CD4-positive, alpha-beta T cell (primary cell): ENCODE measurements around the gene CDK14. TPM values are rescaled to one million over a fixed set of nuclear protein-coding genes. Genes with fewer than 3 reads are reported as not detected.
"Not testable (repeated sequence)": the region's sequence is repeated elsewhere in the genome, so short reads cannot be mapped to it uniquely, and the experiment has no call there.

Experiments
- ATAC-seq: fragments of 200-7000 bp; cut with Tn5 transposase; one replicate; pipeline ENCODE4 v1.10.0; 2022; ENCODE audit warnings: mild to moderate bottlenecking; ENCODE audit not compliant: poor library complexity
- CTCF ChIA-PET: fragments of 350-600 bp; sonication (Branson Sonifier 250); formaldehyde crosslinking; loops from one replicate; lab custom pipeline; 2021; ENCODE audit warnings: antibody characterized with exemption, inconsistent platforms; lab: Charles Lee
- POLR2A ChIA-PET: fragments of 350-600 bp; sonication (Branson Sonifier 250); formaldehyde crosslinking; loops from one replicate; lab custom pipeline; 2021; ENCODE audit warnings: antibody characterized with exemption, inconsistent platforms; lab: Charles Lee
- DNase-seq, 14 experiments: peaks; one replicate each; pipeline ENCODE4 v3.0.0-alpha.2; 2013 to 2020; ENCODE audit warnings: mixed read lengths in 2 of 14
- H3K27ac ChIP-seq, 2 donors: one replicate each; pipeline versions ENCODE4 v1.5.1 to v1.7.0; 2013; ENCODE audit warnings: low read length in 2 of 2, low read depth in 1 of 2, mild to moderate bottlenecking in 1 of 2
- H3K27me3 ChIP-seq, 2 experiments: 1 replicate in 1 of 2; 2 replicates in 1 of 2; pipeline versions ENCODE4 v1.6.1 to v1.7.0; 2013; ENCODE audit warnings: low read length in 2 of 2, control low read depth in 1 of 2, mild to moderate bottlenecking in 1 of 2, moderate library complexity in 1 of 2; ENCODE audit not compliant: insufficient read depth in 2 of 2, control insufficient read depth in 1 of 2
- H3K36me3 ChIP-seq: one replicate; pipeline ENCODE4 v1.6.1; 2013; ENCODE audit warnings: low read length, control low read depth; ENCODE audit not compliant: insufficient read depth
- H3K4me1 ChIP-seq: one replicate; pipeline ENCODE4 v1.6.1; 2013; ENCODE audit warnings: low read length, control low read depth; ENCODE audit not compliant: insufficient read depth
- H3K4me3 ChIP-seq: one replicate; pipeline ENCODE4 v1.5.1; 2013; ENCODE audit warnings: mild to moderate bottlenecking, low read length, moderate library complexity
- H3K9me3 ChIP-seq, 2 experiments: 1 replicate in 1 of 2; 2 replicates in 1 of 2; pipeline versions ENCODE4 v1.6.1 to v1.7.0; 2013; ENCODE audit warnings: low read length in 2 of 2, mild to moderate bottlenecking in 2 of 2, control low read depth in 1 of 2, moderate library complexity in 1 of 2; ENCODE audit not compliant: control insufficient read depth in 1 of 2, insufficient read depth in 1 of 2
- H3K27ac Mint-ChIP-seq: one replicate; pipeline ENCODE4 v1.8.0; 2020; ENCODE audit warnings: mixed read lengths
- H3K27me3 Mint-ChIP-seq: one replicate; pipeline ENCODE4 v1.8.0; 2021; ENCODE audit warnings: mixed read lengths
- H3K36me3 Mint-ChIP-seq: one replicate; pipeline ENCODE4 v1.8.0; 2021; ENCODE audit warnings: low read depth, mixed read lengths
- H3K4me1 Mint-ChIP-seq: one replicate; pipeline ENCODE4 v1.8.0; 2021; ENCODE audit warnings: low read depth, mixed read lengths
- H3K4me3 Mint-ChIP-seq: one replicate; pipeline ENCODE4 v1.8.0; 2020; ENCODE audit warnings: mild to moderate bottlenecking, mixed read lengths
- H3K9me3 Mint-ChIP-seq: one replicate; pipeline ENCODE4 v1.8.0; 2020; ENCODE audit warnings: mixed read lengths
- intact Hi-C, 2 experiments: fragments of 100-400 bp; cut with DNase I in 1 of 2; cut with micrococcal nuclease in 1 of 2; formaldehyde crosslinking; loops; one replicate each; pipeline versions ENCODE4 v1.15.1 to v1.9.0; 2023 to 2025; cut with DNase I, micrococcal nuclease
- total RNA-seq, 174 experiments: library from RNA in 2 of 174; stranded (reverse) in 2 of 174; gene quantifications; one replicate each; pipeline ENCODE4 v1.2.3 and lab custom pipeline; 2021 to 2026
- TF ChIP-seq, protein P1 (sequence below): fragments of 200-600 bp; IDR thresholded peaks from one replicate; pipeline ENCODE4 v1.8.0; 2022; ENCODE audit warnings: antibody characterized with exemption, mild to moderate bottlenecking

The CDK14 gene
- total RNA-seq, 2 experiments from 2014 or later, result 0.45 to 0.47 TPM

DNA sequence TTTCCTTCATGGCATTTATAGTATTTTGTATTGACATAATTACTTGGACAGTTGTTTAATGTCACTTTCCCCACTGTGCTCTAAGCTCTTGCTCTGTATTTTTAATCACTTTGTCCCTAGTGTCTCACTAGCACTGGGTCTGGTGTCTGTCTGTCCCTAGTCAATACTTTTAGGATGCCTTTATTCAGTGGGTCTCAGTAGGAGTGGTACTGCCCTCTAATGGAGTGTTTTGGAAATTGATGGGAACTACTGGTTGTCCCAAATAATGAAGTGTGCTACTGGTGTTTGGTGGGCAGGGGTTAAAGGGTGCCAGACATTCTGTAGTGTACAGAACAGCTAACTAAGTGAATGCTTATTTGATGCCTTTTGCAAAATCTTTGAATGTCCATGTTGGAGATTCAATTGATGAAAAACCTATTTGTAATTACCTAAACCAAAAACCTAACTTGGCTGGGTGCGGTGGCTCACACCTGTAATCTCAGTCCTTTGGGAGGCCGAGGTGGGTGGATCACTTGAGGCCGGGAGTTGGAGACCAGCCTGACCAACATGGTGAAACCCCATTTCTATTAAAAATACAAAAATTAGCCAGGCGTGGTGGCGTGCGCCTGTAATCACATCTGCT is 33.3 kb downstream of the CDK14 start:
- ChIA-PET POLR2A (interaction anchor here (0.8 kb wide), 1 partner anchor 49 kb away, joined by 3 read pairs; no protein-coding TSS in a partner anchor), CTCF (no interaction called here)
- Mint-ChIP-seq H3K27me3 (no peaks in the 10 kb centered on the region), H3K27ac (no peak overlapping the region), H3K4me3 (no peak overlapping the region), H3K36me3 (no peaks in the 10 kb centered on the region), H3K4me1 (no peaks in the 10 kb centered on the region), H3K9me3 (no peaks in the 10 kb centered on the region)
- TF ChIP-seq, protein P1, sequence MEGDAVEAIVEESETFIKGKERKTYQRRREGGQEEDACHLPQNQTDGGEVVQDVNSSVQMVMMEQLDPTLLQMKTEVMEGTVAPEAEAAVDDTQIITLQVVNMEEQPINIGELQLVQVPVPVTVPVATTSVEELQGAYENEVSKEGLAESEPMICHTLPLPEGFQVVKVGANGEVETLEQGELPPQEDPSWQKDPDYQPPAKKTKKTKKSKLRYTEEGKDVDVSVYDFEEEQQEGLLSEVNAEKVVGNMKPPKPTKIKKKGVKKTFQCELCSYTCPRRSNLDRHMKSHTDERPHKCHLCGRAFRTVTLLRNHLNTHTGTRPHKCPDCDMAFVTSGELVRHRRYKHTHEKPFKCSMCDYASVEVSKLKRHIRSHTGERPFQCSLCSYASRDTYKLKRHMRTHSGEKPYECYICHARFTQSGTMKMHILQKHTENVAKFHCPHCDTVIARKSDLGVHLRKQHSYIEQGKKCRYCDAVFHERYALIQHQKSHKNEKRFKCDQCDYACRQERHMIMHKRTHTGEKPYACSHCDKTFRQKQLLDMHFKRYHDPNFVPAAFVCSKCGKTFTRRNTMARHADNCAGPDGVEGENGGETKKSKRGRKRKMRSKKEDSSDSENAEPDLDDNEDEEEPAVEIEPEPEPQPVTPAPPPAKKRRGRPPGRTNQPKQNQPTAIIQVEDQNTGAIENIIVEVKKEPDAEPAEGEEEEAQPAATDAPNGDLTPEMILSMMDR, result no peak
- DNase-seq (peak in 3 of 14 experiments; percentile 13 to 43 (median 38)), ATAC-seq (no peak)
- Histone ChIP-seq H3K4me3 (no peak overlapping the region), H3K27me3 (no peaks in the 10 kb centered on the region), H3K9me3 (peaks cover 0 to 7% of the 10 kb centered on the region in 2 experiments), H3K36me3 (no peaks in the 10 kb centered on the region), H3K27ac (no peak overlapping the region), H3K4me1 (no peaks in the 10 kb centered on the region)
- intact Hi-C loops, result no loop called here

DNA sequence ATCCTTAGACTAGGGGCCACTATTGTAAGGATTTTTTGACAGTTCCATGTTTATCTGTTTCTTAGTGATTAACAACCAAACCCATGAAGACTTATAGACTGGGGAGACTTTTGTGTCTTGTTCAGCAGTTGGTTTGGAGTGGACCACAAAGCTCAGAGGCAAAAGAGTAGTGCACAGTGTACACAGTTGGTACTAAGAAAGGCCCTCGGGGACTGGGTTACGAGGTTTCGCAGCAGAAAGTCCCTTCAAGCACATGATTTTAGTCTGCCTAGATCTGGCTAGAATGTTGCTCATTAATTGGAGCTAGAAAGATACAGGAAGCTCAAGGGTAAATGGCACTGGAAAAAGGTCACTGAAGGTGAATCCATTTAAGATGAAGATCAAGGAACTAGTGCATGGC is 35.4 kb downstream of the CDK14 start:
- Mint-ChIP-seq H3K27me3 (no peaks in the 10 kb centered on the region), H3K4me1 (no peaks in the 10 kb centered on the region), H3K9me3 (no peaks in the 10 kb centered on the region), H3K4me3 (no peak overlapping the region), H3K27ac (no peak overlapping the region), H3K36me3 (no peaks in the 10 kb centered on the region)
- intact Hi-C loops, result no loop called here
- Histone ChIP-seq H3K27me3 (no peaks in the 10 kb centered on the region), H3K36me3 (no peaks in the 10 kb centered on the region), H3K9me3 (peaks cover 0 to 7% of the 10 kb centered on the region in 2 experiments), H3K27ac (no peak overlapping the region), H3K4me1 (no peaks in the 10 kb centered on the region), H3K4me3 (no peak overlapping the region)
- TF ChIP-seq, protein P1, result no peak
- POLR2A ChIA-PET, result no interaction called here
- DNase-seq (no peak), ATAC-seq (no peak)
- CTCF ChIA-PET, result no interaction called here

- H3K36me3 ChIP-seq, ATAC-seq, H3K27me3 Mint-ChIP-seq, H3K27me3 ChIP-seq, intact Hi-C loops, CTCF ChIA-PET, H3K4me1 ChIP-seq, POLR2A ChIA-PET, H3K4me3 ChIP-seq, H3K4me1 Mint-ChIP-seq, H3K4me3 Mint-ChIP-seq, H3K9me3 Mint-ChIP-seq, DNase-seq, H3K27ac ChIP-seq, H3K27ac Mint-ChIP-seq, H3K9me3 ChIP-seq, H3K36me3 Mint-ChIP-seq: not testable (repeated sequence)
Measured at GRCh38 chr7:90639683-90640082, 43.6 kb downstream of the CDK14 start.

DNA sequence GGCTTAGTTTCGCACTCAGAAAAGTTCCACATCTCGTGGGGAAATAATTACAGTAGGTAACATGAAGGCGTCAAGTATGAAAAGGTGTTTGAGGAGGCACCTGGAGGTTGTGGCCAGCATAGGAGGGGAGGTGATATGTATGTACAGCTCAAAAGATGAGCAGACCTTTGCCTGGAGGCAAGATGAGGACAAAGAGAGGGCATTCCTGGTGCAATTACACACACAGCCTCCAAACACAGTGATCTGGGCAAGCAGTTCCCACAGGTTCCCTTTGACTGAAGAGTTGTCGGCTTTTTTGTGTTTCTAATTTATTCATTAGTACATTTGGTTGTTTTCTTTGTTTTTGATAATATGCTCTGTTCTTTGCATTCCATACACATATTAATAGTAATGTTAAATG is 46.9 kb downstream of the CDK14 start:
- no peak for ATAC-seq
- H3K36me3 Mint-ChIP-seq, result no peaks in the 10 kb centered on the region
- peaks cover 3% of the 10 kb centered on the region for H3K9me3 Mint-ChIP-seq
- ChIA-PET POLR2A (interaction anchor here (0.7 kb wide), 1 partner anchor 68 kb away, joined by 3 read pairs; no protein-coding TSS in a partner anchor), CTCF (no interaction called here)
- H3K27me3 ChIP-seq, result no peaks in the 10 kb centered on the region
- H3K27me3 Mint-ChIP-seq, result no peaks in the 10 kb centered on the region
- no peak overlapping the region for H3K27ac ChIP-seq
- H3K9me3 ChIP-seq, result peaks cover 0 to 9% of the 10 kb centered on the region in 2 experiments
- H3K4me3 Mint-ChIP-seq, result no peak overlapping the region
- no peak for DNase-seq
- H3K4me1 ChIP-seq, result no peaks in the 10 kb centered on the region
- intact Hi-C loops, result no loop called here
- H3K4me3 ChIP-seq, result no peak overlapping the region
- no peak overlapping the region for H3K27ac Mint-ChIP-seq
- TF ChIP-seq, protein P1, result no peak
- no peaks in the 10 kb centered on the region for H3K4me1 Mint-ChIP-seq
- H3K36me3 ChIP-seq, result no peaks in the 10 kb centered on the region
